ENCODE measurements around the gene RCAN2.

- no peak for TF ChIP-seq CTCF (IDR thresholded peaks at IDR 0.05)
- no peak for TF ChIP-seq POLR2A (IDR thresholded peaks at IDR 0.05)
These were observed 270.7 kb downstream of the RCAN2 start for GRCh38 chr6:46220352-46221221.

Measured in heart left ventricle (tissue), 13 donors.